ENCODE data around the gene LTB4R2.

DNA sequence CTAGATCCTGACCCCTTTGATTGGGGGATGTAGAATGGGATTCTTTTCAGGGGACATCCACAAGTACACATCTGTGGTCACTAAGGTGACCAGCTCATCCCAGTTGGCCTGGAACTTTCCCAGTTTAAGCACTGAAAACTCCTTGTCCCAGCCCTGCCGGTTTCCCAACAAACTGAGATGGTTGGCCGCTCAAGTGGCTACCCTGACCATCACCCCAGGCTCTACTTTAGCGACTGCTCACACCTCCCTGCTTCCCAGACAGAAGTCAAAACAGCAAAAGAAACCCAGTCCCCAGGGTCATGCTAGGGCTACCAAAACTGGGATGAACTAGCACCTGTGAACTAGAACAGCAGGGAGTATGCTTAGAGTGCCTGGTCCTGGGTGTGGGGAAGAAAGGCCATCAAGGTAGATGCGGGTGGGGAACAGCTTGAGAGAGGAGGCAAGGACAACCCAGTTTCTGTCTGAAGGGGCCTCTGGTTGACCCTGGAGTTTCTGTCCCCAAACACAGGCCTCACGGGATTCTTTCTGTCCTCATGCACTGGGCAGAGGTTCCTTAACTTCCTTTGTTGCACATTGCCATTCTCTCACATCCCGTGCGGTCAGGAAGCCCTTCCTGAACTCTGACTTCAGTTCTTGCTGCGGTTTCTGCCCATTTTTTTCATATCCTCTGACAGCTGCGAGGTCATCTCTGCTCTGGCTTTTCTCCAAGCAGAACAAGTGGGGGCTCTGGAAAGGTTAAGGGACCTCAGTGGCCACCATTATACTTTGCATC, 3.0 kb downstream of the LTB4R2 start:
- TF ChIP-seq CTCF (IDR thresholded peaks at IDR 0.05) (no peak), POLR2A (IDR thresholded peaks at IDR 0.05) (no peak), POLR2AphosphoS5 (IDR thresholded peaks at IDR 0.05) (peak in 2 of 4 donors; percentile 22 to 57)

Measured in sigmoid colon (tissue), 4 donors.